Smooth muscle cell (in vitro differentiated cells): ENCODE results near the gene PYROXD2. TPM values are rescaled to one million over a fixed set of nuclear protein-coding genes. Genes with fewer than 3 reads are reported as not detected.

Experiments used
- DNase-seq: peaks from one replicate; lab custom pipeline; 2025; ENCODE audit not compliant: unreplicated experiment; lab: John Stamatoyannopoulos, UW
- H2AFZ ChIP-seq: fragments of 200-600 bp; sonication (generic); 2 replicates; pipeline ENCODE4 v1.6.0; 2016; ENCODE audit warnings: antibody characterized with exemption, low read depth, mild to moderate bottlenecking
- H3F3A ChIP-seq: fragments of 200-600 bp; sonication (generic); 2 replicates; pipeline ENCODE4 v1.6.0; 2017; ENCODE audit warnings: antibody characterized with exemption, low read depth
- H3K27ac ChIP-seq: fragments of 200-600 bp; sonication (generic); 2 replicates; pipeline ENCODE4 v1.5.1; 2016; ENCODE audit warnings: low read depth, mild to moderate bottlenecking
- H3K27me3 ChIP-seq: fragments of 200-600 bp; sonication (generic); 2 replicates; pipeline ENCODE4 v1.6.1; 2016; ENCODE audit warnings: low read depth, mild to moderate bottlenecking
- H3K36me3 ChIP-seq: fragments of 200-600 bp; sonication (generic); 2 replicates; pipeline ENCODE4 v1.5.1; 2016; ENCODE audit warnings: low read depth
- H3K4me1 ChIP-seq: fragments of 200-600 bp; sonication (generic); 2 replicates; pipeline ENCODE4 v1.5.1; 2016; ENCODE audit warnings: low read depth
- H3K4me2 ChIP-seq: fragments of 200-600 bp; sonication (generic); 2 replicates; pipeline ENCODE4 v1.6.0; 2016; ENCODE audit warnings: mild to moderate bottlenecking
- H3K4me3 ChIP-seq: fragments of 200-600 bp; sonication (generic); 2 replicates; pipeline ENCODE4 v1.5.1; 2016; ENCODE audit warnings: mild to moderate bottlenecking
- H3K79me2 ChIP-seq: fragments of 200-600 bp; sonication (generic); 2 replicates; pipeline ENCODE4 v1.6.0; 2016; ENCODE audit warnings: low read depth, mild to moderate bottlenecking
- H3K9ac ChIP-seq: fragments of 200-600 bp; sonication (generic); 2 replicates; pipeline ENCODE4 v1.6.0; 2016; ENCODE audit warnings: low read depth
- H3K9me3 ChIP-seq: fragments of 200-600 bp; sonication (generic); replicated peaks from 2 replicates; pipeline ENCODE4 v1.5.1; 2016; ENCODE audit warnings: low read depth
- H4K20me1 ChIP-seq: fragments of 200-600 bp; sonication (generic); 2 replicates; pipeline ENCODE4 v1.6.0; 2016; ENCODE audit warnings: low read depth
- WGBS: methylation state at CpG from one replicate; pipeline ENCODE4 v1.1.7; 2016; ENCODE audit warnings: low lambda C conversion rate; 5-methylcytosine and 5-hydroxymethylcytosine counted together
- polyA plus RNA-seq: library from polyadenylated mRNA; unstranded; fragments of >200 nt; fragmentation: Nextera tagmentation; extraction: Ambion mirVana; gene quantifications from 2 replicates; pipeline ENCODE4 v1.2.1, GENCODE V29; 2016
- total RNA-seq: library from RNA; depleted of rRNA; stranded (reverse); fragments of >200 nt; gene quantifications from 2 replicates; pipeline ENCODE4 v1.2.3, GENCODE V29; 2014
- TF ChIP-seq, protein P1 (sequence below): fragments of 200-600 bp; sonication (generic); IDR thresholded peaks from 2 replicates; pipeline ENCODE4 v1.5.1; 2017; ENCODE audit warnings: borderline replicate concordance, mild to moderate bottlenecking, antibody characterized with exemption; ENCODE audit not compliant: insufficient read depth, poor library complexity, severe bottlenecking

PYROXD2 gene
- total and polyA plus RNA-seq, 2 experiments from 2014 or later, result 3.6 to 6.1 TPM

- no peak overlapping the region for H3K9ac ChIP-seq
- H3K27ac ChIP-seq, result no peak overlapping the region
- no peaks in the 10 kb centered on the region for H3K9me3 ChIP-seq
- no peaks in the 10 kb centered on the region for H4K20me1 ChIP-seq
- WGBS, result 99% methylated on average over 18 of the region's 18 CpGs
- no peak overlapping the region for H2AFZ ChIP-seq
- H3K4me3 ChIP-seq, result no peak overlapping the region
- H3K79me2 ChIP-seq, result no peaks in the 10 kb centered on the region
- no peaks in the 10 kb centered on the region for H3K36me3 ChIP-seq
- H3K4me1 ChIP-seq, result no peaks in the 10 kb centered on the region
- no peaks in the 10 kb centered on the region for H3K27me3 ChIP-seq
- TF ChIP-seq, protein P1, sequence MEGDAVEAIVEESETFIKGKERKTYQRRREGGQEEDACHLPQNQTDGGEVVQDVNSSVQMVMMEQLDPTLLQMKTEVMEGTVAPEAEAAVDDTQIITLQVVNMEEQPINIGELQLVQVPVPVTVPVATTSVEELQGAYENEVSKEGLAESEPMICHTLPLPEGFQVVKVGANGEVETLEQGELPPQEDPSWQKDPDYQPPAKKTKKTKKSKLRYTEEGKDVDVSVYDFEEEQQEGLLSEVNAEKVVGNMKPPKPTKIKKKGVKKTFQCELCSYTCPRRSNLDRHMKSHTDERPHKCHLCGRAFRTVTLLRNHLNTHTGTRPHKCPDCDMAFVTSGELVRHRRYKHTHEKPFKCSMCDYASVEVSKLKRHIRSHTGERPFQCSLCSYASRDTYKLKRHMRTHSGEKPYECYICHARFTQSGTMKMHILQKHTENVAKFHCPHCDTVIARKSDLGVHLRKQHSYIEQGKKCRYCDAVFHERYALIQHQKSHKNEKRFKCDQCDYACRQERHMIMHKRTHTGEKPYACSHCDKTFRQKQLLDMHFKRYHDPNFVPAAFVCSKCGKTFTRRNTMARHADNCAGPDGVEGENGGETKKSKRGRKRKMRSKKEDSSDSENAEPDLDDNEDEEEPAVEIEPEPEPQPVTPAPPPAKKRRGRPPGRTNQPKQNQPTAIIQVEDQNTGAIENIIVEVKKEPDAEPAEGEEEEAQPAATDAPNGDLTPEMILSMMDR, result no peak
- no peaks in the 10 kb centered on the region for H3F3A ChIP-seq
- DNase-seq, result no peak
- no peak overlapping the region for H3K4me2 ChIP-seq
Observed at GRCh38 chr10:98407744-98408241, 7.2 kb downstream of the PYROXD2 start.

DNA sequence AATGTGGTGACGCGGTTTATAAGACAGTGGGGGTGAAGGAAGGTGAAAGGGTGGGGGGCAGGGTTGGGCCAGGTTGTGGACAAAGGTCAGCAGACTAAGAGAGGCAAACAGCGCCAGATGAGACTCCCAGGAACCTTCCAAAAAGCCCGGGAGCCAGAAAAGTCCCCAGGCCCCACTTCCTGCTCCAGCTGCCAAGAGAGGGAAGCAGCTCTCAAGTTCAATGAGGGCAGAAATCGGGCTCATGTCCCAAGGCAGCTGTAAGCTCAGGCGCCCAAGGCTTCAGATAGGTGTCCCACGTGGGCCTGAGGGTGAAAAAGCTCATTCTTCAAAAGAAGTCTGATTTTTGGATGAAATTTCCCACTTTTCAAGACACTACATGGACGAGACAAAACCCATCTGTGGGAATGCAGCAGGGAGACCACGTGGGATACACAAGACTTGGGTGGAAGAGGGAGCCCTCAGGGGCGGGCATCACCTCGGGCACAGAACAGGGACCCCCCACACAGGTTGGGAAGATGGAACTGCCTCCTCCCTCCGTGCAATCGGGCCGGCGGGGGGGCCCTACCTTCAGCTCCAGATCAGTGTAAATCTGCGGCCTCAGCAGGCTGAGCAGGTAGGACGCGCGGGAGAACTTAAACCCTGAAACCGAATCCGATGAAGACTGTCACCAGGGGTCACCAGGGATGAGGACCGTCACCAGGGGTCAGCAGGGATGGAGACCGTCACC is 7.8 kb downstream of the PYROXD2 start:
- no peaks in the 10 kb centered on the region for H3K9me3 ChIP-seq
- no peaks in the 10 kb centered on the region for H3F3A ChIP-seq
- H3K9ac ChIP-seq, result no peak overlapping the region
- no peaks in the 10 kb centered on the region for H3K27me3 ChIP-seq
- no peaks in the 10 kb centered on the region for H3K36me3 ChIP-seq
- TF ChIP-seq, protein P1, result no peak
- peaks cover 1% of the 10 kb centered on the region for H3K4me1 ChIP-seq
- H3K79me2 ChIP-seq, result no peaks in the 10 kb centered on the region
- no peak overlapping the region for H3K27ac ChIP-seq
- no peak overlapping the region for H3K4me2 ChIP-seq
- 92% methylated on average over 23 of the region's 23 CpGs for WGBS
- no peaks in the 10 kb centered on the region for H4K20me1 ChIP-seq
- H3K4me3 ChIP-seq, result no peak overlapping the region
- H2AFZ ChIP-seq, result no peak overlapping the region
- DNase-seq, result no peak

- H2AFZ ChIP-seq, result no peak overlapping the region
- no peak overlapping the region for H3K4me2 ChIP-seq
- no peak overlapping the region for H3K9ac ChIP-seq
- H3K36me3 ChIP-seq, result no peaks in the 10 kb centered on the region
- no peaks in the 10 kb centered on the region for H4K20me1 ChIP-seq
- H3K27me3 ChIP-seq, result no peaks in the 10 kb centered on the region
- H3K27ac ChIP-seq, result no peak overlapping the region
- no peak overlapping the region for H3K4me3 ChIP-seq
- H3F3A ChIP-seq, result no peaks in the 10 kb centered on the region
- WGBS, result 96% methylated on average over 12 of the region's 12 CpGs
- peaks cover 3% of the 10 kb centered on the region for H3K4me1 ChIP-seq
- TF ChIP-seq, protein P1, result no peak
- no peaks in the 10 kb centered on the region for H3K79me2 ChIP-seq
- no peaks in the 10 kb centered on the region for H3K9me3 ChIP-seq
- DNase-seq, result no peak
Observed at GRCh38 chr10:98405422-98405821, 9.6 kb downstream of the PYROXD2 start.
